SK-N-MC (cell line): ENCODE measurements around the gene FCN2.

Experiments used
- EZH2 ChIP-seq: fragments of 200-600 bp; sonication (generic); IDR thresholded peaks from one replicate; pipeline ENCODE4 v1.6.1; 2017; ENCODE audit warnings: antibody characterized with exemption
- FOXP2 ChIP-seq: optimal IDR thresholded peaks from 2 replicates; pipeline ENCODE3; 2011; ENCODE audit warnings: mild to moderate bottlenecking, moderate library complexity; ENCODE audit not compliant: insufficient read depth; ENCODE audit errors: extremely low read length, control extremely low read depth
- POLR2AphosphoS5 ChIP-seq: IDR thresholded peaks from 2 replicates; pipeline ENCODE4 v1.6.1; 2012; ENCODE audit warnings: mild to moderate bottlenecking, low read depth, low read length, borderline replicate concordance

- TF ChIP-seq EZH2 (no peak), POLR2AphosphoS5 (no peak), FOXP2 (no peak)
Observed at GRCh38 chr9:134894136-134894860, 13.7 kb downstream of the FCN2 start.
